H9 (cell line): Measurements from ENCODE around the gene C9. TPM values are rescaled to one million over a fixed set of nuclear protein-coding genes. Genes with fewer than 3 reads are reported as not detected.
"Not testable (repeated sequence)": the region's sequence is repeated elsewhere in the genome, so short reads cannot be mapped to it uniquely, and the experiment has no call there.

Source experiments
- DNase-seq: peaks from one replicate; pipeline ENCODE4 v3.0.0-alpha.2; 2017
- H2AFZ ChIP-seq: one replicate; pipeline ENCODE4 v1.6.1; 2013; ENCODE audit warnings: mild to moderate bottlenecking, low read length, control low read depth, moderate library complexity
- H2AK5ac ChIP-seq: 2 replicates; pipeline ENCODE4 v1.6.1; 2013; ENCODE audit warnings: low read length, control low read depth, mixed read lengths; ENCODE audit not compliant: insufficient read length
- H2BK120ac ChIP-seq: one replicate; pipeline ENCODE4 v1.6.1; 2013; ENCODE audit warnings: low read depth, mild to moderate bottlenecking, low read length, control low read depth, inconsistent platforms; ENCODE audit not compliant: poor library complexity, severe bottlenecking
- H2BK12ac ChIP-seq: 2 replicates; pipeline ENCODE4 v1.6.1; 2013; ENCODE audit warnings: low read length, control low read depth, mixed read lengths, low read depth; ENCODE audit not compliant: insufficient read length
- H2BK15ac ChIP-seq: 2 replicates; pipeline ENCODE4 v1.6.1; 2013; ENCODE audit warnings: low read depth, low read length, control low read depth
- H2BK20ac ChIP-seq: one replicate; pipeline ENCODE4 v1.6.1; 2013; ENCODE audit warnings: low read depth, mild to moderate bottlenecking, low read length, control low read depth, inconsistent platforms; ENCODE audit not compliant: poor library complexity, severe bottlenecking
- H2BK5ac ChIP-seq: 2 replicates; pipeline ENCODE4 v1.6.1; 2013; ENCODE audit warnings: low read length, control low read depth, mixed read lengths; ENCODE audit not compliant: insufficient read length
- H3K14ac ChIP-seq: 2 replicates; pipeline ENCODE4 v1.6.1; 2013; ENCODE audit warnings: low read length, control low read depth; ENCODE audit not compliant: insufficient read depth
- H3K18ac ChIP-seq: 2 replicates; pipeline ENCODE4 v1.6.1; 2013; ENCODE audit warnings: low read depth, mild to moderate bottlenecking, mixed read lengths, low read length, control low read depth; ENCODE audit not compliant: insufficient read length
- H3K23ac ChIP-seq: 2 replicates; pipeline ENCODE4 v1.6.1; 2013; ENCODE audit warnings: low read length, control low read depth, mixed read lengths, low read depth; ENCODE audit not compliant: insufficient read length
- H3K23me2 ChIP-seq: 2 replicates; pipeline ENCODE4 v1.6.1; 2013; ENCODE audit warnings: low read depth, mild to moderate bottlenecking, mixed read lengths, low read length, control low read depth; ENCODE audit not compliant: insufficient read length, poor library complexity, severe bottlenecking
- H3K27ac ChIP-seq: 2 replicates; pipeline ENCODE4 v1.5.1; 2013; ENCODE audit warnings: low read length, control low read depth, mixed read lengths, low read depth; ENCODE audit not compliant: insufficient read length
- H3K27me3 ChIP-seq: 2 replicates; pipeline ENCODE4 v1.6.1; 2013; ENCODE audit warnings: low read length, control low read depth, inconsistent platforms; ENCODE audit not compliant: insufficient read depth
- H3K4ac ChIP-seq: 2 replicates; pipeline ENCODE4 v1.6.1; 2013; ENCODE audit warnings: low read depth, mild to moderate bottlenecking, control low read depth, inconsistent platforms, low read length, moderate library complexity
- H3K4me1 ChIP-seq: 2 replicates; pipeline ENCODE4 v1.6.1; 2013; ENCODE audit warnings: low read length, control low read depth, inconsistent platforms; ENCODE audit not compliant: insufficient read depth
- H3K4me2 ChIP-seq: 2 replicates; pipeline ENCODE4 v1.6.1; 2013; ENCODE audit warnings: low read length, control low read depth, mixed read lengths; ENCODE audit not compliant: insufficient read length, insufficient read depth
- H3K56ac ChIP-seq: 2 replicates; pipeline ENCODE4 v1.6.1; 2013; ENCODE audit warnings: low read depth, mild to moderate bottlenecking, mixed read lengths, low read length, control low read depth; ENCODE audit not compliant: insufficient read length
- H3K79me1 ChIP-seq: 2 replicates; pipeline ENCODE4 v1.6.1; 2013; ENCODE audit warnings: low read depth, mild to moderate bottlenecking, moderate library complexity, low read length, control low read depth, inconsistent platforms; ENCODE audit not compliant: insufficient read depth, poor library complexity, severe bottlenecking
- H3K79me2 ChIP-seq: 2 replicates; pipeline ENCODE4 v1.6.1; 2013; ENCODE audit warnings: low read length, control low read depth, inconsistent platforms; ENCODE audit not compliant: insufficient read depth
- H3K9ac ChIP-seq: 2 replicates; pipeline ENCODE4 v1.6.1; 2013; ENCODE audit warnings: low read length, control low read depth, mixed read lengths; ENCODE audit not compliant: insufficient read length; ENCODE audit errors: extremely low read depth
- H3K9me3 ChIP-seq: one replicate; pipeline ENCODE4 v1.6.1; 2013; ENCODE audit warnings: low read depth, low read length, inconsistent platforms; ENCODE audit not compliant: control insufficient read depth
- H3T11ph ChIP-seq: one replicate; pipeline ENCODE4 v1.6.1; 2013; ENCODE audit warnings: mild to moderate bottlenecking, low read length, control low read depth, inconsistent platforms
- H4K20me1 ChIP-seq: one replicate; pipeline ENCODE4 v1.6.1; 2013; ENCODE audit not compliant: control insufficient read depth, insufficient read length, insufficient read depth
- H4K5ac ChIP-seq: 2 replicates; pipeline ENCODE4 v1.6.1; 2013; ENCODE audit warnings: low read depth, mild to moderate bottlenecking, mixed read lengths, low read length, control low read depth; ENCODE audit not compliant: insufficient read length
- H4K8ac ChIP-seq: replicated peaks from 2 replicates; pipeline ENCODE4 v1.6.1; 2013; ENCODE audit warnings: low read length, control low read depth, mixed read lengths, low read depth; ENCODE audit not compliant: insufficient read length
- H4K91ac ChIP-seq: 2 replicates; pipeline ENCODE4 v1.6.1; 2013; ENCODE audit warnings: low read depth, mild to moderate bottlenecking, moderate library complexity, mixed read lengths, low read length, control low read depth; ENCODE audit not compliant: insufficient read length
- H3K27ac Mint-ChIP-seq, 3 experiments: 2 replicates in 2 of 3; 3 replicates in 1 of 3; pipeline ENCODE4 v1.8.0; 2020 to 2021; ENCODE audit warnings: mixed read lengths in 3 of 3, mild to moderate bottlenecking in 1 of 3, moderate library complexity in 1 of 3
- H3K27me3 Mint-ChIP-seq: 2 replicates; pipeline ENCODE4 v1.8.0; 2021; ENCODE audit warnings: low read depth, mild to moderate bottlenecking, moderate library complexity, mixed read lengths
- H3K36me3 Mint-ChIP-seq, 3 experiments: 2 replicates in 2 of 3; 3 replicates in 1 of 3; pipeline ENCODE4 v1.8.0; 2020 to 2021; ENCODE audit warnings: low read depth in 3 of 3, mixed read lengths in 3 of 3; ENCODE audit not compliant: insufficient read depth in 1 of 3
- H3K4me1 Mint-ChIP-seq, 2 experiments: 2 replicates each; pipeline ENCODE4 v1.8.0; 2020; ENCODE audit warnings: mixed read lengths in 2 of 2
- H3K4me3 Mint-ChIP-seq, 2 experiments: 2 replicates in 1 of 2; 3 replicates in 1 of 2; pipeline ENCODE4 v1.8.0; 2020 to 2021; ENCODE audit warnings: mild to moderate bottlenecking in 2 of 2, mixed read lengths in 2 of 2, moderate library complexity in 1 of 2
- H3K9me3 Mint-ChIP-seq, 2 experiments: 2 replicates in 1 of 2; 3 replicates in 1 of 2; pipeline ENCODE4 v1.8.0; 2020; ENCODE audit warnings: mild to moderate bottlenecking in 2 of 2, mixed read lengths in 2 of 2, moderate library complexity in 1 of 2
- CTCF ChIP-seq: fragments of 200-600 bp; sonication (generic); conservative IDR thresholded peaks from 3 replicates; pipeline ENCODE4 v1.8.0; 2021; ENCODE audit warnings: antibody characterized with exemption, mild to moderate bottlenecking
- WGBS: extraction: QIAGEN DNeasy Blood & Tissue Kit; methylation state at CpG from one replicate; pipeline ENCODE4 v1.1.7; 2013; ENCODE audit warnings: missing lambda C conversion rate, low lambda C conversion rate, mixed read lengths; ENCODE audit not compliant: insufficient read length; ENCODE audit errors: extremely low coverage; 5-methylcytosine and 5-hydroxymethylcytosine counted together
- total RNA-seq: library from RNA; stranded (reverse); gene quantifications from 2 replicates; pipeline ENCODE4 v1.2.1, GENCODE V29; 2021

The C9 gene
- total RNA-seq, 1 experiment from 2014 or later = not detected

GRCh38 chr5:39405083-39405843 lies 41.0 kb upstream of the C9 start:
- no peak overlapping the region for H3K23ac ChIP-seq
- TF ChIP-seq CTCF = no peak

GRCh38 chr5:39403761-39404160 lies 39.5 kb upstream of the C9 start:
- H3K9me3 Mint-ChIP-seq, H3K4me3 Mint-ChIP-seq, H3K27ac ChIP-seq: not testable (repeated sequence)

More at GRCh38 chr5:39405083-39405843, 41.0 kb upstream of the C9 start:
- Histone ChIP-seq H3K14ac (no peak overlapping the region), H4K91ac (no peak overlapping the region), H4K8ac (no peak overlapping the region), H3T11ph (no peak overlapping the region), H2BK12ac (no peak overlapping the region), H3K23me2 (no peaks in the 10 kb centered on the region), H2BK20ac (no peak overlapping the region), H3K79me1 (no peaks in the 10 kb centered on the region), H3K9ac (no peak overlapping the region), H3K56ac (no peak overlapping the region), H4K20me1 (no peaks in the 10 kb centered on the region), H3K4me2 (no peak overlapping the region), H3K4ac (no peak overlapping the region), H3K9me3 (no peaks in the 10 kb centered on the region), H2AFZ (no peak overlapping the region), H3K27ac (no peak overlapping the region), H4K5ac (no peak overlapping the region), H2AK5ac (no peak overlapping the region), H2BK5ac (no peak overlapping the region), H3K27me3 (no peaks in the 10 kb centered on the region), H3K4me1 (no peaks in the 10 kb centered on the region), H3K79me2 (no peaks in the 10 kb centered on the region), H2BK15ac (no peak overlapping the region), H2BK120ac (no peak overlapping the region), H3K18ac (no peak overlapping the region)
- Mint-ChIP-seq H3K36me3 (no peaks in the 10 kb centered on the region), H3K27me3 (no peaks in the 10 kb centered on the region), H3K4me3 (no peak overlapping the region), H3K9me3 (no peaks in the 10 kb centered on the region), H3K27ac (no peak overlapping the region), H3K4me1 (peaks cover 7 to 8% of the 10 kb centered on the region in 2 experiments)
- no CpG with 5 or more reads among the region's 5 CpGs for WGBS
- DNase-seq = no peak

More at GRCh38 chr5:39403761-39404160, 39.5 kb upstream of the C9 start:
- not testable (repeated sequence) for DNase-seq, H3K4ac ChIP-seq, H3K27me3 ChIP-seq, H2BK12ac ChIP-seq, H3K18ac ChIP-seq, H3K23me2 ChIP-seq, H3T11ph ChIP-seq, H3K23ac ChIP-seq, H3K9ac ChIP-seq, H2BK120ac ChIP-seq, H3K79me2 ChIP-seq, H3K56ac ChIP-seq, H3K14ac ChIP-seq, H3K4me2 ChIP-seq, H3K9me3 ChIP-seq, H4K20me1 ChIP-seq, H2BK15ac ChIP-seq, H3K27me3 Mint-ChIP-seq, H4K91ac ChIP-seq, H2AK5ac ChIP-seq, H4K5ac ChIP-seq, H2BK5ac ChIP-seq, H3K27ac Mint-ChIP-seq, H3K4me1 ChIP-seq, H3K79me1 ChIP-seq, H4K8ac ChIP-seq, H2AFZ ChIP-seq, H3K36me3 Mint-ChIP-seq, H2BK20ac ChIP-seq
- no CpG with 5 or more reads among the region's 3 CpGs for WGBS
- peaks cover 13 to 15% of the 10 kb centered on the region in 2 experiments for H3K4me1 Mint-ChIP-seq
